HTR-8/SVneo (cell line): ENCODE measurements around the gene RNF152.

Source experiments
- DNase-seq: peaks from one replicate; pipeline ENCODE4 v3.0.0; 2011; ENCODE audit warnings: low spot score, mixed read lengths; ENCODE audit not compliant: insufficient read length
- FAIRE-seq: peaks from 2 replicates; lab custom pipeline; 2011; peaks lifted over from hg19 to GRCh38; lab: Jason Lieb, UNC

The RNF152 gene

GRCh38 chr18:61855449-61856378, 37.1 kb downstream of the RNF152 start:
- DNase-seq, result no peak
- no peak for FAIRE-seq

- no peak for DNase-seq
- FAIRE-seq, result no peak
These were observed 38.0 kb downstream of the RNF152 start for GRCh38 chr18:61854578-61855448.

GRCh38 chr18:61853855-61854254, 39.0 kb downstream of the RNF152 start:
- FAIRE-seq (no peak), DNase-seq (no peak)

DNA sequence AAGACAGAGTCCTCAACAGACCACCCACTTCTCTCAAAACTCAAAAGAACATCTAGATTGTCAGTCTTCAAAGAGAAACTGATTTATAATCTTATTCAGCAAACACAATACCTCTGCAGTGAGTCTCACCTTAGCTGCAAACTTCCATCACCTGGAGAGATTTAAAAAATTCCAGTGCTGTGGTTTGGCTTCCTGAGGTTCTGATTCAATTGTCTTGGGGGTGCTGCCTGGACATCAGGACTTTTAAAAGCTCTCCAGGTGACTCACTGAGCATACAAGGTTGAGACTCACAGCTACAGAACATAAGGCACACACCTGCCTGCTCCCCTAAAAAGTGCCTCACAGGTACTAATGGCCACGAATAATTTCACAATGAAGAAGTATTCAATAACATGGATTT, 40.3 kb downstream of the RNF152 start:
- FAIRE-seq (no peak), DNase-seq (no peak)

DNA sequence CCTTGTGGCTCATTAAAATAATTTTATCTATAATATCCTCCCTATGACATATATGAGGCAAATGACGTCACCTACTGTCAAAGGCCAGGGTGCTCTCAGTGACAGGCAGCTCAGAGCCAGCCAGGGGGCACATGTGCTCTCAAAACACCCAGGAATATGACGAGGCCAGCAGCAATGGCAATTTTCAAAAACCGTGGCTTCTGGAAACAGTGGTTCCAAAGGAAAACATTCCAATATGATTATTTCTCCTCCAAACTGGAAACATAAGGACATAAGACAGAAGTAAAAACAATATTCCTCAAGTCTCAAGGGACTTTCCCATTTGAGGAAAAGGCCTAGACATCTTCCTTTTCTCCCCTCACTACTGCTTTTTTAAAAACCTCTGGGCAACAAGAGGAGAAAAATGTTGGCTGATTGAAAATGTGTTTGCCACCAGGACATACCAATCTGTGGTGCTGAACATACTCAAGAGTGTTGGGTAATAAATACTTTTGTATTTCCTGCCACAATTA, 40.8 kb downstream of the RNF152 start:
- DNase-seq, result no peak
- FAIRE-seq, result no peak

DNA sequence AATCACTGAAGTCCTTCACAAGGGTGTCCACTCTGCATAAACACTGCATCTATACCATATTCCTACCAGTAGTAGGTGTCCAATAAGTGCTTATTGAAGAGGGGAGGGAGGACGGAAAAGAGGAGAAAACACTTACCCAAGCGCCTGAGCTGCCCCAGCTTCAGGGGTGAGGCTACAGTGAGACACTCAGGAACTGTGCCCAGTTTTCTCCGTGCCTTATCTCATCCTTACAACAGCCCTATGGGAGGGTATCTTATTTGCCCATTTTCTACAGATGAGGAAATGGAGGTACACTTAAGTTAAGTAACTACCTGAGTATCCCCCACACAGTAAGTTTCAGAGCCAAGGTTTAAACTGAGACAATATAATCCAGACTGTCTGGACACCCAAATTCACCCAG, 41.5 kb downstream of the RNF152 start:
- no peak for FAIRE-seq
- no peak for DNase-seq

DNA sequence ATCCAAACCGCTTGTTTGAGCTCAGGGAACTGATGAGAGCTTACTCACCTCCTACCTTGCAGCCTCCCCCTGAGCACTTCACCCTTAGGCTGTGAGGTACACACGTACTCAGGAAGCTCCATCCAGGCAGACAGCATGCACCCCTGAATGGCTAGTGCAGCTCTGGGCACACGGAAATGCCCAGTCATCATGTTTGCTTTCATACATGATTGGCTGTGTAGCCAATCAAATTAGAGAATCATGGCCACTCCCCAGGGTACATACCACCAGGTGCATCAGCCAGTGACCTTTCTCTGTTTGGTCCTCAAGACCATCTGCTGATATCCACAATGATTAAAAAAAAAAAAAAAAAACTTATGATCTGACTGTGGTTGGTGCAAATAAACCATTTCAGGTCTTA, 42.1 kb downstream of the RNF152 start:
- DNase-seq (no peak), FAIRE-seq (no peak)

- DNase-seq (no peak), FAIRE-seq (no peak)
These were observed 45.5 kb downstream of the RNF152 start for GRCh38 chr18:61847164-61847791.

DNA sequence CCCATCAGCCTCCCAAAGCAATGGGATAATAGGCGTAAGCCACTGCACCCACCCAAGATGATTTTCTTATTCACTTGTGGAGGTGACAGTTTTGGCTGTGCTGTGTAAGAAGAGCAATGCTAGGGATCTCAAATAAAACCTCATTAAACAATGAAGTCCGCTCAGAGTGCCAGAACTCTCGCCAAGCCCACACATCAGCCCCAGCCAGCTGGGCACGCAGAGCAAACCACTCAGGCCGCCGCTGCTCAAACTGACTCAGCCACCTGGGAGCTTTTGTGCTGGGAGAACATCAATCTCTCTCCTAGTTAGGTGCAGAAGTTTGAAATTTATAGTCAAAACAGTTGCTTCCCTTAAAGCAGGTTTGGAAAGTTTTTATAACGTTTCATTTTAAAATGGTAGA, 47.6 kb downstream of the RNF152 start:
- DNase-seq (no peak), FAIRE-seq (no peak)

DNA sequence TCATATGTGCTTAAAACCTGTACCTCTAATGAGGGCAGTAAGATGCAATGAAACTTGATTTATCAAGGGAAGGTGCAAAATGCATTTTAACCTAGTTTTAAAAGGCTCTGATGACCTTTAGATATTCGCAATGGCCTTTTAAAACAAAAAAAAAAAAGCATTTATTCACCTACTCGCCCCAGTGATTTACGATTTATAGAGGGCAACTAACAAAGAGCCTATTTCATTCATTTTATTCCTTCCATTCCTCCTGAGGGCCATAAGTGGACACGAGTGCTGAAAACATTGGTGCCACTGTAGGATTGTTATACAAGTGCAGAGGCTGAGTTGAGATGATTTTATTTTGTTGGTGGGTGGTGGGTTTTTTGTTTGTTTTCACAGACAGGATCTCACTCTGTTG, 48.1 kb downstream of the RNF152 start:
- no peak for DNase-seq
- no peak for FAIRE-seq

DNA sequence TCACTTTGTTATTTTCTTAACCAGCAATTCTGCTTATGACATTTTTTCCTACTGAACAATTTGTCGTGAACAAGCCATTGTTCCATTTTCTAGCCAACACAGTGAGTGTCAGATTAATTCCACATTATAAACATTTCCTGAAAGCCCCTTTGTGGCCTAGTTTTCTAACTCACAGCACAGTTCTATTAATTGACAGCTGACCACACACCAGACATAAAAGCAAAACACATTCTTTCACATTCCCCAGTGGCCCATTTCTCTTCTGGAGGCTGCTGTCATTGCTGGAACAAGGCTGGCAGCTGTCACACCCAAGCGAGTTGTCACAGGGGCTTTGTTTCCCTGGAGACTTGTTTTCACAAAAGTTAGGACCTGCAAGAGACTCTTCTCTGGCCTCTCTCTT, 50.7 kb downstream of the RNF152 start:
- FAIRE-seq (no peak), DNase-seq (no peak)

GRCh38 chr18:61841706-61842105, 51.1 kb downstream of the RNF152 start:
- DNase-seq, result no peak
- no peak for FAIRE-seq

DNA sequence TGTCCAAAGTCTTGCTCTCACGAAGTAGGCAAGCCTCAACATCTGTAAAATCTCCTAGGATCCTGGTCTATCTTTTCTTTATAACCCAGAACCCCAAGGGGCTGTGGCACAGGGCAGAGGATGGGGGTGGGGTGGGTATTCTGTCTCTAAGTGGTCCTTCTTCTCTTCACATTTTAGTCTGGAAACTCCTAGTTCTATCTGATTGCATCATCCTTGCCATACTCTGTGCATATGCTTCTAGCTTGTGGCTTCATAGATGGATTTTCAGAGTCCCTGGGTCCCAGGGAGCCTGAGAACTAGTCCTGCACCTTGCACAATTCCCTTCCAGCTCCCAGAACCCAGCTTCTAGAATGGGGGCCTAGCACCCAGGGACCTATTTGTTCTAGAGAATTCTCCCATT, 52.5 kb downstream of the RNF152 start:
- FAIRE-seq (no peak), DNase-seq (no peak)

DNA sequence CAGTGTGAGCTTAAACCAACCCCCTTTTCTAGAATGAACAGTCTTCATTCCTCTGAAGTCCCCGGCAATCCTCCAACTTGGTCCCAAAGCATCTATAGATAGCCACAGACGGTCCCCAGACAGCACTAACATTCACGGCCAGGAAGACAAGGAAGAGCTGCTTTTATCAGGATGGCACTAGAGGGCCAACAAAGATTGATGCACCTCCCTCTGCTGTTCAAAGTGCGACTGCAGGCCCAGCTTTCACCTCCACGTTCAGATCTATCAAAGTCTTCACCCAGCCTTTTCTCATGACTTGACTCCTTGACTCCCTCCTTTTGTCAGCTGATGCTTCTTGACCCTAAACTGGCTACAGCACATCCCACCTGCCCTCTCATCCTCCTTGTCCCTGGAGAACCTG, 54.3 kb downstream of the RNF152 start:
- no peak for FAIRE-seq
- DNase-seq, result no peak

- no peak for DNase-seq
- FAIRE-seq, result no peak
These were observed 58.8 kb downstream of the RNF152 start for GRCh38 chr18:61833978-61834377.

GRCh38 chr18:61833387-61833786, 59.4 kb downstream of the RNF152 start:
- FAIRE-seq (no peak), DNase-seq (no peak)

- no peak for FAIRE-seq
These were observed 59.9 kb downstream of the RNF152 start for GRCh38 chr18:61832858-61833257.

DNA sequence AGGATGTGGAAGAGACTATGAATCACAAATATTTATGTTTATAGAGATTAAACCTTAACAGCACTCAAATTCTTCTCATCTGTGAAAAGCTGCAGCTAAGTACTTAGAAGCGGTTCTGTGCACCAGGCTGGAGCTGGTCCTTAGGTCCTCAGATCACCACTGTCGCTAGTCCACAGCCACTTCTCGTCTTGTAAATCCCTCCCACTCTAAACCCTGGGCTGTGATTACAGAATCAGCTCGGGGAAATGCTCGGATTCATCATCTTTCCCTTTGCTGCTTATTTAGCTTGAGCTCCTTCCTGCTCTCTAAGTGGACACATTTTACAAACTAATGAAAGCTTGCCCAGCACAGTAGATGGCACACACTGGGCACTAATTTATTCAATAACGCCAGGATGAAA, 61.7 kb downstream of the RNF152 start:
- FAIRE-seq (no peak), DNase-seq (no peak)

More at GRCh38 chr18:61832858-61833257, 59.9 kb downstream of the RNF152 start:
- DNase-seq, result no peak

DNA sequence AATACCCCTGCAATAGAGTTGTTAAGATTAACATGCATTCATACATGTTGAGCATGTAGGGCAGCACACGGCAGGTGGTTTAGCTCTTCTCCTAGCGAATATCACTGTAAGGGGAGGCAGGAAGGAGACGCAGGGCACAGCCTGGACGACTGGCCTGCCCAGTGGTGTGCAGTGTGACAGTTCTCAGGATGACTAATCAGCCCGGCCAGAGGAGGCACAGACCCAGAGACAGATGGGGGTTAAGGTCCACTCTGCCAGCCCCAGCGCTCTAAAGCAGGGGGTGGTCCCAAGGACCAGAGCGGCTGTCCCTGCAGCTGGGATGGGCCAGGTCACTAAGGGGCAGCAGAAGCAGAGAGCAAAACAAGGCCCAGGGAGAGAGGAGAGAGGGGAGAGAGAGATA, 63.7 kb downstream of the RNF152 start:
- FAIRE-seq, result no peak
- no peak for DNase-seq

DNA sequence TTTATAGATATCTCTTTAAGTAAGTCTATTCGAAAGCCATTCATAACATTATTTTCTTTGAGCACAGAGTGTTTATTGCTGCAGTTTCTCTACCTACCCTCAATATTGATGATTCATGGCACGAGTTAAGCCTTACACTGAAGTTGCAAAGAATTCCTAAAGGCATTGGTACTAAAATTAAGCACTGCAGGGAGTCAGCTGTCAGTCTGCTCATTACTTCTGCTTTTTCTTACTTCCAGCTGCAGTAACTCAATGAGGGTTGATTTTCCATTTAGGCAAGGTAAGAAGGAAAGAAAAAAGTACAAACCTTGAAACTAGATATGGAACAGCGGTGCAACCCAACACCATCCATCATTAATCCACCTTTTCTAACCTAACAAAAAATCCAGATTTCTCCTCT, 65.2 kb downstream of the RNF152 start:
- DNase-seq, result no peak
- no peak for FAIRE-seq

DNA sequence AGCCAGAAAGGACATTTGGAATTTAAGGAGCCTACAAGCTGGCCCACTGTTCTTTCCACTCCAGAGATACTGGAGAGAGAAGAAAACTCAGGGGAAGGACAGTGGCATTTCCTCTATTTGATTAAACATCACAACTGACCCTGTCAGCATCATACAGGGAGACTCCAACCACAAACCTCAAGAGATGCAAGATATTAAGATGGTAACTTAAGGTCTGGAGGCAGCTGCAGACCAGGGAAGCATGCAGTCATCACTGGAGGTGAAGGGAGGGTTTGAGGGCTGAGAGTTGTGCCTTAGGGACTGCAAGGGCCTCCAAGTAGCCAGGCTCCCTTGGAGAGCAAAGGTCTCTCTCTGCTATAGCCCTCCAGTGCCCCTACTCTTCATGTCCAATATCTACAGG, 67.4 kb downstream of the RNF152 start:
- no peak for DNase-seq

More for the DNA sequence above, 67.4 kb downstream of the RNF152 start:
- FAIRE-seq, result no peak
